ENCODE data around the gene LRP6. TPM values are rescaled to one million over a fixed set of nuclear protein-coding genes. Genes with fewer than 3 reads are reported as not detected.
A peak's percentile ranks its signal among the peaks of the same experiment; 100 is the strongest.

The LRP6 gene
- total and polyA plus RNA-seq, 10 donors = 0.63 to 14.9 (median 9.6) TPM

GRCh38 chr12:12095021-12095420, 171.8 kb downstream of the LRP6 start:
- no peak overlapping the region for H3K27ac ChIP-seq
- no peaks in the 10 kb centered on the region for H3K4me1 ChIP-seq
- TF ChIP-seq POLR2A (IDR thresholded peaks at IDR 0.05) (no peak), POLR2AphosphoS5 (IDR thresholded peaks at IDR 0.05) (no peak)
- TF ChIP-seq, protein P1, sequence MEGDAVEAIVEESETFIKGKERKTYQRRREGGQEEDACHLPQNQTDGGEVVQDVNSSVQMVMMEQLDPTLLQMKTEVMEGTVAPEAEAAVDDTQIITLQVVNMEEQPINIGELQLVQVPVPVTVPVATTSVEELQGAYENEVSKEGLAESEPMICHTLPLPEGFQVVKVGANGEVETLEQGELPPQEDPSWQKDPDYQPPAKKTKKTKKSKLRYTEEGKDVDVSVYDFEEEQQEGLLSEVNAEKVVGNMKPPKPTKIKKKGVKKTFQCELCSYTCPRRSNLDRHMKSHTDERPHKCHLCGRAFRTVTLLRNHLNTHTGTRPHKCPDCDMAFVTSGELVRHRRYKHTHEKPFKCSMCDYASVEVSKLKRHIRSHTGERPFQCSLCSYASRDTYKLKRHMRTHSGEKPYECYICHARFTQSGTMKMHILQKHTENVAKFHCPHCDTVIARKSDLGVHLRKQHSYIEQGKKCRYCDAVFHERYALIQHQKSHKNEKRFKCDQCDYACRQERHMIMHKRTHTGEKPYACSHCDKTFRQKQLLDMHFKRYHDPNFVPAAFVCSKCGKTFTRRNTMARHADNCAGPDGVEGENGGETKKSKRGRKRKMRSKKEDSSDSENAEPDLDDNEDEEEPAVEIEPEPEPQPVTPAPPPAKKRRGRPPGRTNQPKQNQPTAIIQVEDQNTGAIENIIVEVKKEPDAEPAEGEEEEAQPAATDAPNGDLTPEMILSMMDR (IDR thresholded peaks at IDR 0.05 in 8 of 11, conservative IDR thresholded peaks at IDR 0.05 in 3 of 11) = no peak
- no peak for DNase-seq
- H3K27me3 ChIP-seq (replicated peaks in 1 of 7) = peaks cover 0 to 26% (median 0%) of the 10 kb centered on the region in 7 donors
- 23 to 53% (median 47%) methylated on average over 3 of the region's 3 CpGs for WGBS, 5 donors
- no peaks in the 10 kb centered on the region for H3K9me3 ChIP-seq
- H3K4me3 ChIP-seq = no peak overlapping the region
- no peaks in the 10 kb centered on the region for H3K36me3 ChIP-seq
- intact Hi-C loops (cut with DNase I; ENCODE audit: low total_unique reads) = no loop called here

DNA sequence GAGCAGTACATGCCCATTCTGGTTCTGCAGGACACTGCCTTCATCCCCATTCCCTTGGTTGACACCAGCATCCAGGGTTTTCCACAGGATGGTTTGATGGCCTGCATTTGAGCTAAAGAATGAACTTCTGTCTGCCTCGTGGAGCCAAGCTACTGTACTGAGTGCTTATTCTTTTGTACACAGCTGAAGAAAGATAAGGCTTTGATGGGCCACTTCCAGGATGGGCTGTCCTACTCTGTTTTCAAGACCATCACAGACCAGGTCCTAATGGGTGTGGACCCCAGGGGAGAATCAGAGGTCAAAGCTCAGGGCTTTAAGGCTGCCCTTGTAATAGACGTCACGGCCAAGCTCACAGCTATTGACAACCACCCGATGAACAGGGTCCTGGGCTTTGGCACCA, 172.4 kb downstream of the LRP6 start:
- DNase-seq = peak; percentile 32
- intact Hi-C loops (cut with DNase I; ENCODE audit: low total_unique reads) = no loop called here
- Histone ChIP-seq H3K9me3 (no peaks in the 10 kb centered on the region), H3K27ac (no peak overlapping the region), H3K4me3 (no peak overlapping the region), H3K4me1 (no peaks in the 10 kb centered on the region), H3K36me3 (no peaks in the 10 kb centered on the region), H3K27me3 (replicated peaks in 1 of 7) (peaks cover 0 to 26% (median 0%) of the 10 kb centered on the region in 7 donors)
- TF ChIP-seq, protein P1 (IDR thresholded peaks at IDR 0.05 in 8 of 11, conservative IDR thresholded peaks at IDR 0.05 in 3 of 11) = no peak
- TF ChIP-seq POLR2AphosphoS5 (IDR thresholded peaks at IDR 0.05) = no peak
- TF ChIP-seq POLR2A (IDR thresholded peaks at IDR 0.05) = no peak
- WGBS, 5 donors = 79 to 96% (median 81%) methylated on average over 4 of the region's 4 CpGs

- no peaks in the 10 kb centered on the region for H3K36me3 ChIP-seq
- no peaks in the 10 kb centered on the region for H3K4me1 ChIP-seq
- 76 to 89% (median 84%) methylated on average over 14 of the region's 14 CpGs for WGBS, 5 donors
- peak; percentile 38 for DNase-seq
- no peaks in the 10 kb centered on the region for H3K9me3 ChIP-seq
- H3K27ac ChIP-seq = no peak overlapping the region
- H3K4me3 ChIP-seq = no peak overlapping the region
- intact Hi-C loops (cut with DNase I; ENCODE audit: low total_unique reads) = no loop called here
- peaks cover 0 to 35% (median 0%) of the 10 kb centered on the region in 7 donors for H3K27me3 ChIP-seq (replicated peaks in 1 of 7)
- no peak for TF ChIP-seq POLR2A (IDR thresholded peaks at IDR 0.05)
Observed at GRCh38 chr12:12091977-12092663, 174.7 kb downstream of the LRP6 start.

DNA sequence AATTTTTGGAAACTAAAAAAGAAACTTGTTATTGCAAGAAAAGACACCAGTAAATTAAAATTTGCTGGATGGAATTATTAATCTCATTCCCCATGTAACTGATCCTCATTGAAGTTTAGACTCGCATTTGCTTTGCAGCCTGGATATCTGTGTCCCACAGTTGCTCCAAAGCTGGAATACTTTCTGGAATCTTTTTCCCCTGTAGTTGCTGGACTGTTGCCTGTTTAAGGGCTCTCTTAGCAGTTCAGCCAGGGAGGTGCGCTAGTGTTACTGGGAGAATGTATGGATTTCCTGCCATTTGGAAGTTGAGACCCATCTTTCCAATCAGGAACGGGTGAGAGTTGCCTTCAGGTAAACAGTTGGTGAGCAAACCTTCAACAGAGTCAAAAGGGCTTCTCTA, 175.8 kb downstream of the LRP6 start:
- no peaks in the 10 kb centered on the region for H3K36me3 ChIP-seq
- DNase-seq = no peak
- no peak overlapping the region for H3K4me3 ChIP-seq
- WGBS, 5 donors = 82 to 89% (median 85%) methylated on average over 3 of the region's 3 CpGs
- H3K4me1 ChIP-seq = no peaks in the 10 kb centered on the region
- H3K27ac ChIP-seq = no peak overlapping the region
- peaks cover 0 to 35% (median 0%) of the 10 kb centered on the region in 7 donors for H3K27me3 ChIP-seq (replicated peaks in 1 of 7)
- intact Hi-C loops (cut with DNase I; ENCODE audit: low total_unique reads) = no loop called here
- H3K9me3 ChIP-seq = no peaks in the 10 kb centered on the region
- TF ChIP-seq POLR2A (IDR thresholded peaks at IDR 0.05) (no peak), POLR2AphosphoS5 (IDR thresholded peaks at IDR 0.05) (no peak)
- TF ChIP-seq, protein P1 (IDR thresholded peaks at IDR 0.05 in 8 of 11, conservative IDR thresholded peaks at IDR 0.05 in 3 of 11) = no peak
